ENCODE data around the gene RAB1B.

GRCh38 chr11:66227700-66228099 is 40.7 kb upstream of the RAB1B start:
- no peak for TF ChIP-seq CTCF (conservative IDR thresholded peaks at IDR 0.05; ENCODE audit: low read length)
- TF ChIP-seq EZH2phosphoT487 (IDR thresholded peaks at IDR 0.05; ENCODE audit: borderline replicate concordance) = no peak

All from Loucy (cell line).